HG03432 (cell line): ENCODE measurements around the gene TRIM61.
"Not testable (repeated sequence)": the region's sequence is repeated elsewhere in the genome, so short reads cannot be mapped to it uniquely, and the experiment has no call there.

ENCODE experiments used
- ATAC-seq: cut with Tn5 transposase; IDR thresholded peaks from one replicate; pipeline ENCODE4 v1.9.1; 2021; ENCODE audit warnings: mild to moderate bottlenecking, moderate library complexity; ENCODE audit not compliant: unreplicated experiment

TRIM61 gene

GRCh38 chr4:164959421-164959820, 18.0 kb downstream of the TRIM61 start:
- not testable (repeated sequence) for ATAC-seq

GRCh38 chr4:164956766-164957643, 20.5 kb downstream of the TRIM61 start:
- ATAC-seq: peak; percentile 100

GRCh38 chr4:164955107-164955805, 22.2 kb downstream of the TRIM61 start:
- ATAC-seq: no peak

- no peak for ATAC-seq
Observed at GRCh38 chr4:164952551-164952950, 24.9 kb downstream of the TRIM61 start.

- no peak for ATAC-seq
Observed at GRCh38 chr4:164949448-164950143, 27.9 kb downstream of the TRIM61 start.

GRCh38 chr4:164948975-164949374, 28.5 kb downstream of the TRIM61 start:
- ATAC-seq: no peak

- ATAC-seq: not testable (repeated sequence)
Observed at GRCh38 chr4:164948006-164948405, 29.5 kb downstream of the TRIM61 start.

- no peak for ATAC-seq
Observed at GRCh38 chr4:164946810-164947209, 30.6 kb downstream of the TRIM61 start.

- no peak for ATAC-seq
Observed at GRCh38 chr4:164945146-164945545, 32.3 kb downstream of the TRIM61 start.

GRCh38 chr4:164943192-164943591, 34.3 kb downstream of the TRIM61 start:
- no peak for ATAC-seq

GRCh38 chr4:164937576-164938270, 39.7 kb downstream of the TRIM61 start:
- ATAC-seq: peak; percentile 56

GRCh38 chr4:164935865-164936606, 41.4 kb downstream of the TRIM61 start:
- ATAC-seq: peak; percentile 65

GRCh38 chr4:164935363-164935762, 42.1 kb downstream of the TRIM61 start:
- ATAC-seq: peak; percentile 68

GRCh38 chr4:164933244-164933643, 44.2 kb downstream of the TRIM61 start:
- no peak for ATAC-seq

GRCh38 chr4:164931551-164932324, 45.7 kb downstream of the TRIM61 start:
- no peak for ATAC-seq

GRCh38 chr4:164930647-164931046, 46.8 kb downstream of the TRIM61 start:
- ATAC-seq: no peak

GRCh38 chr4:164927101-164927500, 50.4 kb downstream of the TRIM61 start:
- ATAC-seq: not testable (repeated sequence)

GRCh38 chr4:164926301-164926700, 51.2 kb downstream of the TRIM61 start:
- ATAC-seq: no peak

GRCh38 chr4:164924670-164925238, 52.7 kb downstream of the TRIM61 start:
- peak; percentile 73 for ATAC-seq
